M059J (cell line): ENCODE results near the gene ZMYM4. TPM values are rescaled to one million over a fixed set of nuclear protein-coding genes. Genes with fewer than 3 reads are reported as not detected.
"Not testable (repeated sequence)": the region's sequence is repeated elsewhere in the genome, so short reads cannot be mapped to it uniquely, and the experiment has no call there.

ENCODE experiments used
- DNase-seq: peaks from one replicate; pipeline ENCODE4 v3.0.0-alpha.2; 2012; ENCODE audit warnings: low read depth
- total RNA-seq: library from RNA; depleted of rRNA; stranded (reverse); fragments of >200 nt; shearing (Covaris generic); gene quantifications from 2 replicates; pipeline ENCODE4 v1.2.3, GENCODE V29; 2014; rRNA removed

ZMYM4 gene
- total RNA-seq, 1 experiment from 2014 or later: 36.1 TPM

DNA sequence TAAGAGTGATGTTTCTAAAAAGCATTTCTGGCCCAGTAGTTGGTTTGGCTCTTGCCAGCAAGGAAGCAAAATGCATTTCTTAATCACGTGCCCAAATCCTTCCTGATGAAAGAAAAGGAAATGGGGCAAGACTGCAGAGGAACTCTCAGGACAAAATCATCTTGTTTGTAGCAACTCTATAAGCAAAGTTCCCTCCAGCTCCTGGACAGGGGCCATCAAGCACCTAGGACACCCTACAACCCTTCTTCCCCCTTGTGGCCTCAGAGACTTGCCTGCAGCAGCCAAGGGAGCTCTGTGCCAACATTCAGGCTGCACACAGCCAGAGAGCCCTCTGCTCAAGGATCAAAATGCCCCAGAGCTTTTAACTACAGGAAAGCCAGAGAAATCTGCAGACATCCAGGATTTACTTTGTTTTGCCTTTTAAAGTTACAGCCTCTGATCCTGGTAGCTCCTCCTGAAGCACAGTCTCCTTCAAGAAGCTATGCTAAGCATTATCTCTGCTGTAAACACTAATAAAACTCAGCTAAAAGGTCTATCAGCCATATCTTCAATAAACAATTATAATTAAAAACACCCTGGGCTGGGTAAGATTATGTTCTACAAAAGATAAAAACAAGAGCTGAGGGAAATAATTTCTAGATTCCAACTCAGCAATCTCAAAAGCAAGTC is 183.7 kb downstream of the ZMYM4 start:
- DNase-seq: peak; percentile 60

GRCh38 chr1:35453031-35453430 is 184.5 kb downstream of the ZMYM4 start:
- DNase-seq: no peak

- no peak for DNase-seq
These were observed 185.7 kb downstream of the ZMYM4 start for GRCh38 chr1:35454176-35454575.

GRCh38 chr1:35454616-35455015 is 186.1 kb downstream of the ZMYM4 start:
- peak; percentile 9 for DNase-seq

DNA sequence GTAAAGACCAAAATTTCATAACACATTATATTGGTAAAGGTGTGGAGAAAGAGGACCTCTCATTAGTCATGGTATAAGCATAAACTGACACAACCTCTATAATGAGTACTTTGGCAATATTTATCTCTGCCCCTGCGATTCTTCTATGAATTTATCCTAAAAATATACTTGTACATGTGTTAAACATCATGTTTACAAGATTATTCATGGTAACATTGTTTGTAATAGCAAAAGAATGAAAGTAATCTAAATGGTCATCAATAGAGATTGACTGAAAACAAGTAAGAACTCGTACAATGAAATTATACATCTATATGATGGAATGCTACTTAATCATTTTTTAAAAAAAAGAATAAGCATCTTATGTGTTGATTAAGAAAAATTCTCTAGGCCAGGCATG is 192.3 kb downstream of the ZMYM4 start:
- DNase-seq: no peak

DNA sequence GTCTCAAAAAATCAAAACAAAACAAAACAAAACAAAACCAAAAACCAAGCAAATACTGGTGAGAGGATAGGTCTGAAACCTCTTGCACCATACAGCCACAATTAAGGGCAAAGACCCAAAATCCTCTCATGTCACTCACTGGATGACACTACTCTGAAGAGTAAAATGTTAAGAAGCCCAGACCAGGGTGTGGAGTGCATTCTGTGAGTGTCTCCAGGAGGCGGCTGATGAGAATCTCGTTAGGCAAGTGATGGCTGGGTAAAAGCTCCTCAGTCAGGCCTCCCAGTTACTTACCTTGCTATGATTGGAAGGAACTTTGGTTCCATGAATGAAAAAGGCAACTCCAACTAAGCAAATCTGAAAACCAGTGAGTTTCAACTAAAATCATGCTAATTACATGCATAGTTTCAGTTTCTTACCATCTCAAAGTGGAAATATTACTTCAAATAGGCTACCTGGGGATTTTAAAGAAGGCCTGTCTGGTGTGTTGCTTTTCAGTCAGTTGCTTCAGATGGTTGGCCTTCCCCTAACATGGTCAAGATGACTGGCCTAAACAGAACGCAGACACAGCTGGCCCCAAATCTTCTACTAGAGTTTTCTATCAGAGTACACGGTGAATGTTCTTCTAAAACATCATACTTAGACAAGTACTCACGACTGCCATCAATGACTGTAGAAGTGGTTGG is 193.6 kb downstream of the ZMYM4 start:
- no peak for DNase-seq

DNA sequence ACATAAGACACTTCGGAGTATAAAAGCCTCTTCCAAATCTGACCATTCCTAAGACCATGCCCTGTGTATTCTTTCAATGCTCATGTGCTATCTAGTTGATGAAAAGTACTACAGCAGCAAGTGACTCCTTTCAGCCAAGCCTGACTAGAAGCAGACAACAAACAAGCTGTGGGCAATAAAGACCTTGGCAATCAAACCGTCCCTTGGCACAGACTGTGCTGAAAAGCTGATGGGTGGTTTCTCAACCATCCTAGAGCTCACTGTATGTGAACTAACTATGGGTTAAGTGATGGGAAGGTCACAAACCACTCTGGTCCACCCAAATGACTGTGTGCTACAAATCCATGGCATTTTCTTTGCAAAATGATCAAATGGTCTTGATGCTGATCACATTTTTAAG is 194.7 kb downstream of the ZMYM4 start:
- DNase-seq: no peak

- DNase-seq: not testable (repeated sequence)
These were observed 195.2 kb downstream of the ZMYM4 start for GRCh38 chr1:35463749-35464148.

DNA sequence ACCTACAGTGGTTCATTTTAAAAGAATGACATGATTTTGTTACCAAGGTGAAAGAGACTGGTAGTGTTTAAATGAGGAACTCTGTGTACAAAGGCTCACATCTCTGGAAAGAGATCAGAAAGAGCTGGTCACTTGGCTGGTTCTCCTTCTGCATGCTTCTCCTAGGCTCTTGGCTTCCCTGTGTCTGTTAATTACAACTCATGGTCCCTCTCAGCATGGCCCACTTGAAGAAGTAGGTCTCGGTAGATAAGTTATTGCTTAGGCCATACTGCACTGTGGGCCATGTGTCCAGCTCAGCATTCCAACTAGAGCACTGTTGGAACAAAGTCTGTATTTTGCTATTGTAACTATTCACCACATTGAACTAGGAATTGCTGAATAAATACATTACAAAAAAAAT is 197.6 kb downstream of the ZMYM4 start:
- no peak for DNase-seq

GRCh38 chr1:35470977-35471613 is 202.6 kb downstream of the ZMYM4 start:
- DNase-seq: no peak

Other genes starting within 250 kb of the ZMYM4 start
- 7.0 and 10.8 TPM in 2 replicates for gene ZMYM6, start 236.8 kb upstream of the ZMYM4 start, total RNA-seq
- 23.1 and 28.1 TPM in 2 replicates for gene ZMYM1, start 189.3 kb upstream of the ZMYM4 start, total RNA-seq
- 110 and 196 TPM in 2 replicates for gene SFPQ, start 75.6 kb upstream of the ZMYM4 start, total RNA-seq